Fibroblast of lung (primary cell): ENCODE measurements around the gene ATXN7L2. TPM values are rescaled to one million over a fixed set of nuclear protein-coding genes. Genes with fewer than 3 reads are reported as not detected.
A peak's percentile ranks its signal among the peaks of the same experiment; 100 is the strongest.

ENCODE experiments used
- DNase-seq, 2 donors: peaks; one replicate each; pipeline versions ENCODE4 v3.0.0 to v3.0.0-alpha.2; 2010; ENCODE audit warnings: low read depth in 2 of 2
- H2AFZ ChIP-seq: 2 replicates; pipeline ENCODE4 v1.5.1; 2012; ENCODE audit warnings: low read length, control low read depth, inconsistent platforms
- H3K27ac ChIP-seq: 2 replicates; pipeline ENCODE4 v1.5.1; 2011; ENCODE audit warnings: low read length, control low read depth; ENCODE audit not compliant: insufficient read depth
- H3K27me3 ChIP-seq: 2 replicates; pipeline ENCODE4 v1.5.1; 2011; ENCODE audit warnings: mild to moderate bottlenecking, low read length; ENCODE audit not compliant: control insufficient read depth, insufficient read depth
- H3K36me3 ChIP-seq: 2 replicates; pipeline ENCODE4 v1.5.1; 2011; ENCODE audit warnings: low read length; ENCODE audit not compliant: control insufficient read depth, insufficient read depth
- H3K4me1 ChIP-seq: 2 replicates; pipeline ENCODE4 v1.5.1; 2011; ENCODE audit warnings: low read length; ENCODE audit not compliant: control insufficient read depth, insufficient read depth; ENCODE audit errors: extremely low read depth
- H3K4me2 ChIP-seq: 2 replicates; pipeline ENCODE4 v1.5.1; 2011; ENCODE audit warnings: low read length, control low read depth; ENCODE audit not compliant: insufficient read depth; ENCODE audit errors: extremely low read depth
- H3K4me3 ChIP-seq, 4 experiments: fragments of 200-600 bp in 1 of 4; sonication (generic) in 1 of 4; replicated peaks in 1 of 4; 2 replicates each; pipeline ENCODE4 v1.5.1; 2011 to 2016; ENCODE audit warnings: low read length in 4 of 4, low read depth in 3 of 4, mild to moderate bottlenecking in 3 of 4, control low read depth in 2 of 4, inconsistent platforms in 1 of 4, mixed read lengths in 1 of 4; ENCODE audit not compliant: insufficient read depth in 1 of 4; ENCODE audit errors: control extremely low read depth in 1 of 4
- H3K79me2 ChIP-seq: 2 replicates; pipeline ENCODE4 v1.5.1; 2012; ENCODE audit warnings: mild to moderate bottlenecking, low read length, inconsistent platforms; ENCODE audit not compliant: control insufficient read depth, insufficient read depth
- H3K9ac ChIP-seq: 2 replicates; pipeline ENCODE4 v1.5.1; 2011; ENCODE audit warnings: mild to moderate bottlenecking, low read length, control low read depth; ENCODE audit not compliant: insufficient read depth
- H3K9me3 ChIP-seq: 2 replicates; pipeline ENCODE4 v1.5.1; 2012; ENCODE audit warnings: low read depth, low read length; ENCODE audit not compliant: control insufficient read depth, insufficient read depth
- H4K20me1 ChIP-seq: 2 replicates; pipeline ENCODE4 v1.5.1; 2011; ENCODE audit warnings: low read length; ENCODE audit not compliant: control insufficient read depth, insufficient read depth; ENCODE audit errors: extremely low read depth
- CTCF ChIP-seq, 2 donors: IDR thresholded peaks in 1 of 2; conservative IDR thresholded peaks in 1 of 2; 1 replicate in 1 of 2; 2 replicates in 1 of 2; pipeline ENCODE4 v1.5.1; 2011 to 2012; ENCODE audit warnings: low read length in 2 of 2, control low read depth in 1 of 2, inconsistent platforms in 1 of 2, low read depth in 1 of 2, mild to moderate bottlenecking in 1 of 2
- EZH2 ChIP-seq: IDR thresholded peaks from 2 replicates; pipeline ENCODE4 v1.5.1; 2012; ENCODE audit warnings: low read length, control low read depth, mild to moderate bottlenecking; ENCODE audit errors: missing control alignments
- polyA plus RNA-seq, 2 donors: library from polyadenylated mRNA; depleted of rRNA in 1 of 2; stranded (reverse) in 1 of 2; unstranded in 1 of 2; fragments of >200 nt; gene quantifications; 2 replicates each; pipeline ENCODE4 v1.2.1, GENCODE V29; 2011 to 2012; ENCODE audit warnings: missing spikeins in 1 of 2
- total RNA-seq: library from RNA; depleted of rRNA; stranded (reverse); fragments of >200 nt; gene quantifications from 2 replicates; pipeline ENCODE4 v1.2.1, GENCODE V29; 2014

Gene ATXN7L2
- total and polyA plus RNA-seq, 2 donors (not counting 1 experiment from before 2014, with no cell fraction given), result 0.86 to 2.0 TPM

GRCh38 chr1:109531826-109532364 is 48.2 kb downstream of the ATXN7L2 start:
- TF ChIP-seq CTCF (conservative IDR thresholded peaks at IDR 0.05 in 1 of 2, IDR thresholded peaks at IDR 0.05 in 1 of 2; ENCODE audit: low read depth in 1 of 2, low read length in 2 of 2), result no peak
- no peak for TF ChIP-seq EZH2
- no peak overlapping the region for H3K27ac ChIP-seq
- no peaks in the 10 kb centered on the region for H4K20me1 ChIP-seq
- H3K4me3 ChIP-seq, result no peak overlapping the region
- peaks cover 2% of the 10 kb centered on the region for H3K4me1 ChIP-seq
- H2AFZ ChIP-seq, result no peak overlapping the region
- no peaks in the 10 kb centered on the region for H3K9me3 ChIP-seq
- H3K27me3 ChIP-seq, result peaks cover 4% of the 10 kb centered on the region
- peak in 1 of 2 donors; percentile 17 for DNase-seq
- peak overlapping the region; percentile 20 for H3K4me2 ChIP-seq
- H3K79me2 ChIP-seq, result no peaks in the 10 kb centered on the region
- H3K9ac ChIP-seq, result no peak overlapping the region
- no peaks in the 10 kb centered on the region for H3K36me3 ChIP-seq

- H3K4me2 ChIP-seq, result peak overlapping the region; percentile 52
- H2AFZ ChIP-seq, result peak overlapping the region; percentile 90
- no peaks in the 10 kb centered on the region for H4K20me1 ChIP-seq
- H3K4me3 ChIP-seq, result peak overlapping the region in 1 of 4 experiments; percentile 2
- peaks cover 2% of the 10 kb centered on the region for H3K4me1 ChIP-seq
- no peaks in the 10 kb centered on the region for H3K79me2 ChIP-seq
- H3K36me3 ChIP-seq, result no peaks in the 10 kb centered on the region
- no peaks in the 10 kb centered on the region for H3K9me3 ChIP-seq
- no peak overlapping the region for H3K9ac ChIP-seq
- TF ChIP-seq CTCF (conservative IDR thresholded peaks at IDR 0.05 in 1 of 2, IDR thresholded peaks at IDR 0.05 in 1 of 2; ENCODE audit: low read depth in 1 of 2, low read length in 2 of 2), result peak; percentile 90 to 95
- no peak for TF ChIP-seq EZH2
- peaks cover under 1% of the 10 kb centered on the region for H3K27me3 ChIP-seq
- peak overlapping the region; percentile 5 for H3K27ac ChIP-seq
- DNase-seq, result peak; percentile 65 to 76
Measured at GRCh38 chr1:109532365-109533136, 48.8 kb downstream of the ATXN7L2 start.

- Histone ChIP-seq H3K36me3 (no peaks in the 10 kb centered on the region), H4K20me1 (no peaks in the 10 kb centered on the region), H3K4me1 (peaks cover 2% of the 10 kb centered on the region), H3K27me3 (peaks cover 13% of the 10 kb centered on the region), H2AFZ (no peak overlapping the region), H3K9me3 (no peaks in the 10 kb centered on the region), H3K79me2 (no peaks in the 10 kb centered on the region), H3K9ac (no peak overlapping the region), H3K4me2 (no peak overlapping the region), H3K4me3 (no peak overlapping the region), H3K27ac (no peak overlapping the region)
- DNase-seq, result no peak
- TF ChIP-seq CTCF (conservative IDR thresholded peaks at IDR 0.05 in 1 of 2, IDR thresholded peaks at IDR 0.05 in 1 of 2; ENCODE audit: low read depth in 1 of 2, low read length in 2 of 2), result no peak
- TF ChIP-seq EZH2, result no peak
Measured at GRCh38 chr1:109534307-109534858, 50.7 kb downstream of the ATXN7L2 start.
